Psoas muscle (tissue), 8 donors: ENCODE measurements around the gene ZNF556. TPM values are rescaled to one million over a fixed set of nuclear protein-coding genes. Genes with fewer than 3 reads are reported as not detected.

Experiments used
- ATAC-seq, 4 donors: fragments of 200-7000 bp; cut with Tn5 transposase; one replicate each; pipeline ENCODE4 v1.9.1; 2020; ENCODE audit warnings: moderate library complexity in 3 of 4, mild to moderate bottlenecking in 2 of 4
- DNase-seq, 2 donors: peaks; one replicate each; pipeline ENCODE4 v3.0.0-alpha.2; 2020
- H3K27ac ChIP-seq: fragments of 200-600 bp; one replicate; pipeline ENCODE4 v1.8.0; 2022
- H3K27me3 ChIP-seq, 3 donors: fragments of 200-600 bp in 1 of 3; one replicate each; pipeline versions ENCODE4 v1.6.1 to v1.8.0; 2013 to 2022; ENCODE audit warnings: low read length in 2 of 3, mild to moderate bottlenecking in 2 of 3, moderate library complexity in 1 of 3; ENCODE audit not compliant: insufficient read depth in 3 of 3
- H3K36me3 ChIP-seq, 2 donors: fragments of 200-600 bp in 1 of 2; one replicate each; pipeline versions ENCODE4 v1.6.1 to v1.8.0; 2013 to 2022; ENCODE audit warnings: low read depth in 1 of 2, mild to moderate bottlenecking in 1 of 2, moderate library complexity in 1 of 2; ENCODE audit not compliant: insufficient read depth in 1 of 2
- H3K4me1 ChIP-seq: fragments of 200-600 bp; one replicate; pipeline ENCODE4 v1.8.0; 2022
- H3K4me3 ChIP-seq: fragments of 200-600 bp; one replicate; pipeline ENCODE4 v1.8.0; 2022; ENCODE audit warnings: mild to moderate bottlenecking
- H3K9me3 ChIP-seq: fragments of 200-600 bp; one replicate; pipeline ENCODE4 v1.8.0; 2022
- CTCF ChIP-seq: fragments of 200-600 bp; IDR thresholded peaks from one replicate; pipeline ENCODE4 v1.8.0; 2022; ENCODE audit warnings: antibody characterized with exemption
- WGBS, 3 donors: extraction: QIAGEN DNeasy Blood & Tissue Kit; methylation state at CpG; one replicate each; pipeline versions ENCODE4 v1.1.6 to v1.1.7; 2013; 5-methylcytosine and 5-hydroxymethylcytosine counted together
- intact Hi-C, 2 donors: fragments of 100-400 bp; cut with DNase I; formaldehyde crosslinking; loops; one replicate each; pipeline versions ENCODE4 v1.11.0 to v1.14.2; 2022
- polyA plus RNA-seq, 3 donors: library from polyadenylated mRNA; stranded (reverse); fragments of 200-250 nt; gene quantifications; one replicate each; pipeline ENCODE4 v1.2.3, GENCODE V29; 2013
- total RNA-seq, 4 donors: library from RNA; stranded (reverse); fragmentation: NEBNext Ultra II Directional in 2 of 4; extraction: Animal tissue kit (Norgen Biotek cat#: 25700) in 2 of 4; gene quantifications; one replicate each; pipeline versions ENCODE4 v1.2.1 to v1.2.4, GENCODE V29; 2021 to 2023
- donor health status: healthy with polysubstance abuse.
- donor health status: DM: no; HTN: no; CAD: no; lungs with moderate emphysema.
- donor health status: Bipolar disorder and iron deficiency.
- donor health status: healthy.
- donor health status: DM: yes; HTN: yes; CAD: no.
- donor health status: DM: no; HTN: no; CAD: no.
- donor health status: DM: no; HTN: no; CAD: no.
- donor health status: DM: yes; HTN: yes; CAD: no.

The ZNF556 gene
- total and polyA plus RNA-seq, 7 donors, result 0.24 to 15.6 (median 0.79) TPM

GRCh38 chr19:2846180-2846894, 20.8 kb upstream of the ZNF556 start:
- WGBS, 3 donors, result 25 to 34% (median 28%) methylated on average over 13 of the region's 13 CpGs
- peaks cover 4 to 12% of the 10 kb centered on the region in 2 donors for H3K36me3 ChIP-seq
- ATAC-seq (peak; percentile 45 to 73 (median 56)), DNase-seq (no peak)
- intact Hi-C loops, result loop anchor here in 1 of 2 donors (10.0 kb wide), 1 partner anchor 98 kb away; the partner anchor contains the start of gene ZNF77
- peaks cover 23% of the 10 kb centered on the region for H3K9me3 ChIP-seq
- H3K27me3 ChIP-seq, result peaks cover 0 to 3% (median 0%) of the 10 kb centered on the region in 3 donors
- peaks cover 17% of the 10 kb centered on the region for H3K4me1 ChIP-seq
- H3K4me3 ChIP-seq, result peak overlapping the region; percentile 25
- TF ChIP-seq CTCF, result no peak
- peak overlapping the region; percentile 44 for H3K27ac ChIP-seq

- DNase-seq, result no peak
- H3K9me3 ChIP-seq, result peaks cover 34% of the 10 kb centered on the region
- WGBS, 3 donors, result 78 to 91% (median 88%) methylated on average over 3 of the region's 3 CpGs
- ATAC-seq, result no peak
- H3K4me1 ChIP-seq, result peaks cover 14% of the 10 kb centered on the region
- peak overlapping the region; percentile 44 for H3K27ac ChIP-seq
- intact Hi-C loops, result loop anchor here in 1 of 2 donors (10.0 kb wide), 1 partner anchor 97 kb away; the partner anchor contains the start of gene ZNF77
- no peak for TF ChIP-seq CTCF
- peaks cover 0 to 2% (median 0%) of the 10 kb centered on the region in 3 donors for H3K27me3 ChIP-seq
- H3K4me3 ChIP-seq, result no peak overlapping the region
- peaks cover 10 to 23% of the 10 kb centered on the region in 2 donors for H3K36me3 ChIP-seq
These were observed 19.6 kb upstream of the ZNF556 start for GRCh38 chr19:2847507-2847906.

GRCh38 chr19:2848616-2849015, 18.5 kb upstream of the ZNF556 start:
- DNase-seq, result no peak
- peak overlapping the region; percentile 48 for H3K27ac ChIP-seq
- H3K4me1 ChIP-seq, result peaks cover 11% of the 10 kb centered on the region
- peaks cover 21 to 35% of the 10 kb centered on the region in 2 donors for H3K36me3 ChIP-seq
- no peak overlapping the region for H3K4me3 ChIP-seq
- intact Hi-C loops, result loop anchor here in 1 of 2 donors (10.0 kb wide), 1 partner anchor 96 kb away; the partner anchor contains the start of gene ZNF77
- peaks cover 0 to 2% (median 0%) of the 10 kb centered on the region in 3 donors for H3K27me3 ChIP-seq
- ATAC-seq, result peak; percentile 37 to 77 (median 54)
- no peak for TF ChIP-seq CTCF
- peaks cover 45% of the 10 kb centered on the region for H3K9me3 ChIP-seq
- WGBS, 3 donors, result 25 to 45% (median 26%) methylated on average over 4 of the region's 4 CpGs

- no peak overlapping the region for H3K4me3 ChIP-seq
- 72 to 78% (median 73%) methylated on average over 3 of the region's 3 CpGs for WGBS, 3 donors
- peaks cover 23 to 43% of the 10 kb centered on the region in 2 donors for H3K36me3 ChIP-seq
- intact Hi-C loops, result no loop called here
- no peak for ATAC-seq
- H3K27me3 ChIP-seq, result peaks cover 0 to 2% (median 0%) of the 10 kb centered on the region in 3 donors
- peaks cover 63% of the 10 kb centered on the region for H3K9me3 ChIP-seq
- no peak for TF ChIP-seq CTCF
- no peak for DNase-seq
- no peak overlapping the region for H3K27ac ChIP-seq
- H3K4me1 ChIP-seq, result peaks cover 9% of the 10 kb centered on the region
These were observed 16.7 kb upstream of the ZNF556 start for GRCh38 chr19:2850256-2850925.
